Measurements from ENCODE around the gene PPP6R1. TPM values are rescaled to one million over a fixed set of nuclear protein-coding genes. Genes with fewer than 3 reads are reported as not detected.
A peak's percentile ranks its signal among the peaks of the same experiment; 100 is the strongest.

Gene PPP6R1
- polyA plus RNA-seq, 1 of the 3 experiments (the other 2 are of a cell fraction), result 47.8 TPM

GRCh38 chr19:55255618-55256423, 3.0 kb downstream of the PPP6R1 start:
- peak overlapping the region in 1 of 2 experiments; percentile 94; a peak in 1 of 4 replicates for H3K4me3 ChIP-seq (ENCODE audit: low read depth in 2 of 2, low read length in 1 of 2)

GRCh38 chr19:55254625-55254977, 4.2 kb downstream of the PPP6R1 start:
- 93% methylated on average over 3 of the region's 6 CpGs for WGBS (ENCODE audit: low lambda C conversion rate)
- CTCF ChIA-PET, result interaction anchor here (0.9 to 2.3 kb wide), 6 partner anchors 10 to 163 kb away, joined by 3 to 6 read pairs (median 4); partner anchors contain the start of gene TMEM86B
- no peaks in the 10 kb centered on the region for H3K9me2 ChIP-seq
- H3F3A ChIP-seq (replicated peaks; ENCODE audit: insufficient read depth), result no peaks in the 10 kb centered on the region
- no peak overlapping the region for H2AFZ ChIP-seq (ENCODE audit: low read depth)
- peaks cover 0 to 4% of the 10 kb centered on the region in 2 experiments for H3K36me3 ChIP-seq (replicated peaks in 1 of 2; ENCODE audit: control insufficient read depth in 1 of 2, insufficient read depth in 2 of 2, low read length in 1 of 2)
- no peak overlapping the region for H3K9ac ChIP-seq
- H3K4me1 ChIP-seq (ENCODE audit: control insufficient read depth in 1 of 2, insufficient read depth in 2 of 2, low read depth in 1 of 2, low read length in 1 of 2), result peaks cover 13 to 22% of the 10 kb centered on the region in 2 experiments; a peak in 3 of 4 replicates
- H3K27ac ChIP-seq (ENCODE audit: low read depth in 2 of 2, low read length in 1 of 2), result no peak overlapping the region
- no peaks in the 10 kb centered on the region for H3K9me3 ChIP-seq
- peaks cover 86% of the 10 kb centered on the region for H4K20me1 ChIP-seq (ENCODE audit: insufficient read depth)
- H3K27me3 ChIP-seq (ENCODE audit: insufficient read depth), result no peaks in the 10 kb centered on the region
- H3K4me2 ChIP-seq, result 0 out of 2 replicates have a peak overlapping the region, but pooled peaks have one; percentile 96
- no peak for DNase-seq
- POLR2A ChIA-PET, result interaction anchor here (1.0 to 1.4 kb wide), 3 partner anchors 47 to 89 kb away, joined by 3 to 4 read pairs (median 3); partner anchors contain the start of gene KMT5C
- no peak overlapping the region for H3K4me3 ChIP-seq (ENCODE audit: low read depth in 2 of 2, low read length in 1 of 2)
- H3K79me2 ChIP-seq (ENCODE audit: insufficient read depth), result peaks cover 91% of the 10 kb centered on the region
- TF ChIP-seq POLR2AphosphoS5 (IDR thresholded peaks at IDR 0.05; ENCODE audit: low read depth, low read length), result no peak
- TF ChIP-seq ZBTB33 (IDR thresholded peaks at IDR 0.05; ENCODE audit: borderline replicate concordance, low read depth), result no peak
- TF ChIP-seq RXRA (IDR thresholded peaks at IDR 0.05; ENCODE audit: borderline replicate concordance, low read depth), result no peak
- no peak for TF ChIP-seq TCF12 (IDR thresholded peaks at IDR 0.05)
- TF ChIP-seq SIN3A (IDR thresholded peaks at IDR 0.05; ENCODE audit: borderline replicate concordance, low read depth, low read length), result no peak
- no peak for TF ChIP-seq CTCF (IDR thresholded peaks at IDR 0.05)
- no peak for TF ChIP-seq TEAD4 (IDR thresholded peaks at IDR 0.05; ENCODE audit: borderline replicate concordance, insufficient read depth)
- TF ChIP-seq FOSL2 (IDR thresholded peaks at IDR 0.05; ENCODE audit: borderline replicate concordance, low read depth), result no peak
- no peak for TF ChIP-seq MXI1 (IDR thresholded peaks at IDR 0.05; ENCODE audit: low read depth, low read length)
- no peak for TF ChIP-seq GABPA (IDR thresholded peaks at IDR 0.05; ENCODE audit: low read depth)
- TF ChIP-seq TAF1 (IDR thresholded peaks at IDR 0.05; ENCODE audit: borderline replicate concordance, low read depth, low read length), result no peak

More at GRCh38 chr19:55255618-55256423, 3.0 kb downstream of the PPP6R1 start:
- 79% methylated on average over 17 of the region's 17 CpGs for WGBS (ENCODE audit: low lambda C conversion rate)
- ChIA-PET POLR2A (interaction anchor here (1.0 to 1.6 kb wide), 3 partner anchors 8 to 90 kb away, joined by 3 to 5 read pairs (median 4); partner anchors contain the start of gene KMT5C), CTCF (interaction anchor here (0.8 to 2.3 kb wide), 8 partner anchors 12 to 162 kb away, joined by 3 to 6 read pairs (median 4); no protein-coding TSS in a partner anchor)
- Histone ChIP-seq H3K79me2 (ENCODE audit: insufficient read depth) (peaks cover 79% of the 10 kb centered on the region), H3K9ac (no peak overlapping the region), H3K9me3 (no peaks in the 10 kb centered on the region), H3K27ac (ENCODE audit: low read depth in 2 of 2, low read length in 1 of 2) (no peak overlapping the region), H3F3A (replicated peaks; ENCODE audit: insufficient read depth) (peaks cover 2% of the 10 kb centered on the region), H3K4me2 (peak overlapping the region; percentile 96), H3K27me3 (ENCODE audit: insufficient read depth) (no peaks in the 10 kb centered on the region), H2AFZ (ENCODE audit: low read depth) (no peak overlapping the region), H4K20me1 (ENCODE audit: insufficient read depth) (peaks cover 74% of the 10 kb centered on the region), H3K36me3 (replicated peaks in 1 of 2; ENCODE audit: control insufficient read depth in 1 of 2, insufficient read depth in 2 of 2, low read length in 1 of 2) (peaks cover 0 to 4% of the 10 kb centered on the region in 2 experiments), H3K4me1 (ENCODE audit: control insufficient read depth in 1 of 2, insufficient read depth in 2 of 2, low read depth in 1 of 2, low read length in 1 of 2) (peaks cover 17 to 26% of the 10 kb centered on the region in 2 experiments; a peak in 3 of 4 replicates), H3K9me2 (no peaks in the 10 kb centered on the region)
- TF ChIP-seq SIN3A (IDR thresholded peaks at IDR 0.05; ENCODE audit: borderline replicate concordance, low read depth, low read length), result no peak
- no peak for TF ChIP-seq REST (IDR thresholded peaks at IDR 0.05; ENCODE audit: low read depth, low read length)
- no peak for TF ChIP-seq EP300 (IDR thresholded peaks at IDR 0.05; ENCODE audit: borderline replicate concordance in 1 of 2, low read depth in 1 of 2, low read length in 1 of 2)
- DNase-seq, result no peak

All from SK-N-SH (cell line).